A549 (cell line): ENCODE results near the gene ANKRD62. TPM values are rescaled to one million over a fixed set of nuclear protein-coding genes. Genes with fewer than 3 reads are reported as not detected.

Experiments
- ATAC-seq, 2 experiments: fragments of 200-7000 bp in 1 of 2; fragments of >200 bp in 1 of 2; cut with Nextera tagmentation in 1 of 2; cut with Tn5 transposase in 1 of 2; 3 replicates each; pipeline versions ENCODE4 v1.8.0 to v1.9.1; 2018 to 2020; ENCODE audit warnings: mild to moderate bottlenecking in 1 of 2, moderate library complexity in 1 of 2
- CTCF ChIA-PET: fragments of 300-600 bp; sonication (Branson Sonifier 250); formaldehyde crosslinking; extraction: SDS; loops from one replicate; lab custom pipeline; 2021; ENCODE audit warnings: antibody characterized with exemption, inconsistent platforms; lab: Yijun Ruan, JAX
- POLR2A ChIA-PET: fragments of 350-600 bp; formaldehyde crosslinking; extraction: SDS; loops from one replicate; lab custom pipeline; 2021; ENCODE audit warnings: antibody characterized with exemption, inconsistent platforms; lab: Yijun Ruan, JAX
- DNase-seq, 2 experiments: peaks; one replicate each; pipeline versions ENCODE4 v3.0.0 to v3.0.0-alpha.2; 2011 to 2016; ENCODE audit warnings: low read depth in 1 of 2, low spot score in 1 of 2
- FAIRE-seq: peaks from 2 replicates; lab custom pipeline; 2011; peaks lifted over from hg19 to GRCh38; lab: Jason Lieb, UNC
- H3K27ac ChIP-seq, 2 experiments: fragments of >200 bp; sonication (Bioruptor Twin); formaldehyde crosslinking; 3 replicates each; pipeline ENCODE4 v1.5.1; 2016 to 2017
- H3K4me1 ChIP-seq: fragments of >200 bp; sonication (Bioruptor Twin); formaldehyde crosslinking; 3 replicates; pipeline ENCODE4 v1.6.1; 2016
- H3K4me2 ChIP-seq: fragments of >200 bp; sonication (Bioruptor Twin); formaldehyde crosslinking; 3 replicates; pipeline ENCODE4 v1.6.1; 2016
- H3K4me3 ChIP-seq: fragments of >200 bp; sonication (Bioruptor Twin); formaldehyde crosslinking; 3 replicates; pipeline ENCODE4 v1.5.1; 2016
- H3K9me3 ChIP-seq: fragments of >200 bp; sonication (Bioruptor Twin); formaldehyde crosslinking; 3 replicates; pipeline ENCODE4 v1.6.1; 2016
- ATOH8 ChIP-seq: fragments of 250-450 bp; sonication (Bioruptor Pico); IDR thresholded peaks from 2 replicates; pipeline ENCODE4 v1.5.0; 2020; ENCODE audit warnings: low read depth, mild to moderate bottlenecking, moderate library complexity
- BHLHE40 ChIP-seq: IDR thresholded peaks from 2 replicates; pipeline ENCODE4 v1.6.1; 2012; ENCODE audit warnings: low read depth, low read length, inconsistent platforms
- EHF ChIP-seq: fragments of 250-450 bp; sonication (Bioruptor Pico); IDR thresholded peaks from 2 replicates; pipeline ENCODE4 v1.5.0; 2020; ENCODE audit warnings: mild to moderate bottlenecking
- ELK1 ChIP-seq: fragments of 150-350 bp; IDR thresholded peaks from 2 replicates; pipeline ENCODE4 v1.6.1; 2014; ENCODE audit warnings: low read depth, mild to moderate bottlenecking, low read length
- FOSB ChIP-seq: fragments of 250-450 bp; sonication (Bioruptor Pico); IDR thresholded peaks from 2 replicates; pipeline ENCODE4 v1.5.0; 2020; ENCODE audit warnings: mild to moderate bottlenecking, moderate library complexity
- FOSL2 ChIP-seq, 2 experiments: fragments of 450-650 bp in 1 of 2; fragments of >200 bp in 1 of 2; sonication (Bioruptor Twin) in 1 of 2; formaldehyde crosslinking; IDR thresholded peaks; 2 replicates each; pipeline versions ENCODE4 v1.5.0 to v1.6.1; 2016 to 2020; ENCODE audit warnings: mild to moderate bottlenecking in 1 of 2, moderate library complexity in 1 of 2
- FOXS1 ChIP-seq: fragments of 250-450 bp; sonication (Bioruptor Pico); IDR thresholded peaks from 2 replicates; pipeline ENCODE4 v1.5.0; 2020; ENCODE audit warnings: mild to moderate bottlenecking, moderate library complexity
- HDAC2 ChIP-seq: fragments of 200-600 bp; sonication (generic); IDR thresholded peaks from 2 replicates; pipeline ENCODE4 v1.6.1; 2016
- HES2 ChIP-seq: fragments of >200 bp; sonication (Bioruptor Twin); formaldehyde crosslinking; IDR thresholded peaks from 2 replicates; pipeline ENCODE4 v1.6.1; 2016
- HEYL ChIP-seq: fragments of 250-450 bp; sonication (Bioruptor Pico); IDR thresholded peaks from 2 replicates; pipeline ENCODE4 v1.8.0; 2021; ENCODE audit warnings: mild to moderate bottlenecking, moderate library complexity
- HOXA7 ChIP-seq: fragments of 250-450 bp; sonication (Bioruptor Pico); IDR thresholded peaks from 2 replicates; pipeline ENCODE4 v1.5.0; 2020; ENCODE audit warnings: mild to moderate bottlenecking, moderate library complexity
- HOXB5 ChIP-seq: fragments of 250-450 bp; sonication (Bioruptor Pico); IDR thresholded peaks from 2 replicates; pipeline ENCODE4 v1.5.0; 2020; ENCODE audit warnings: mild to moderate bottlenecking, moderate library complexity
- JUN ChIP-seq, 2 experiments: fragments of >200 bp; sonication (Bioruptor Twin); formaldehyde crosslinking; IDR thresholded peaks; 2 replicates in 1 of 2; 3 replicates in 1 of 2; pipeline ENCODE4 v1.6.1; 2016 to 2017
- MAX ChIP-seq: IDR thresholded peaks from 2 replicates; pipeline ENCODE4 v1.6.1; 2012
- NPAS2 ChIP-seq: fragments of 250-450 bp; sonication (Bioruptor Pico); IDR thresholded peaks from 2 replicates; pipeline ENCODE4 v1.8.0; 2022; ENCODE audit warnings: mild to moderate bottlenecking, moderate library complexity, borderline replicate concordance
- PBX3 ChIP-seq: IDR thresholded peaks from 2 replicates; pipeline ENCODE4 v1.6.1; 2012
- POLR2A ChIP-seq: IDR thresholded peaks from 2 replicates; pipeline ENCODE4 v1.6.1; 2012; ENCODE audit warnings: mild to moderate bottlenecking, low read length
- POLR2AphosphoS2 ChIP-seq: conservative IDR thresholded peaks from 2 replicates; pipeline ENCODE4 v1.6.1; 2012; ENCODE audit warnings: low read length, improper control_type of control experiment, inconsistent platforms
- RCOR1 ChIP-seq: fragments of 150-350 bp; IDR thresholded peaks from 2 replicates; pipeline ENCODE4 v1.6.1; 2014; ENCODE audit warnings: antibody characterized with exemption, low read length, low read depth
- REST ChIP-seq: fragments of 200-600 bp; sonication (generic); IDR thresholded peaks from 2 replicates; pipeline ENCODE4 v1.6.1; 2016; ENCODE audit warnings: antibody characterized with exemption, mild to moderate bottlenecking, moderate library complexity
- SREBF2 ChIP-seq: fragments of 450-650 bp; IDR thresholded peaks from 2 replicates; pipeline ENCODE4 v1.6.1; 2014; ENCODE audit warnings: mild to moderate bottlenecking, moderate library complexity
- TFCP2L1 ChIP-seq: fragments of 250-450 bp; sonication (Bioruptor Pico); IDR thresholded peaks from 2 replicates; pipeline ENCODE4 v1.5.0; 2021; ENCODE audit warnings: mild to moderate bottlenecking
- WGBS: methylation state at CpG from one replicate; pipeline ENCODE4 v1.1.6; 2017; ENCODE audit errors: missing lambda C conversion rate; 5-methylcytosine and 5-hydroxymethylcytosine counted together
- polyA plus RNA-seq, 4 experiments: library from polyadenylated mRNA; depleted of rRNA in 3 of 4; stranded (reverse); fragments of >200 nt; fragmentation: RNase III in 1 of 4; extraction: RNeasy Plus Mini Kit Qiagen cat#74134 plus additional on column Dnase treatment in 1 of 4; gene quantifications; 2 replicates in 3 of 4; 3 replicates in 1 of 4; pipeline ENCODE4 v1.2.3, GENCODE V29; 2011 to 2017

ANKRD62 gene
- polyA plus RNA-seq, 2 of the 4 experiments (the other 2 are of a cell fraction): not detected

- no peak for TF ChIP-seq FOSB (CRISPR knock-in tag)
- no peak for TF ChIP-seq JUN (IDR thresholded peaks at IDR 0.05)
- no peak for TF ChIP-seq ELK1
- TF ChIP-seq HEYL: no peak
- TF ChIP-seq HDAC2: no peak
- TF ChIP-seq FOXS1 (CRISPR knock-in tag): no peak
- TF ChIP-seq, all 56 proteins: peak for 0
These were observed 4.7 kb downstream of the ANKRD62 start (continued) for GRCh38 chr18:12098374-12098773.

- FAIRE-seq (no peak), DNase-seq (no peak), ATAC-seq (no peak)
- Histone ChIP-seq H3K4me2 (no peak overlapping the region), H3K4me3 (no peak overlapping the region), H3K9me3 (no peaks in the 10 kb centered on the region), H3K4me1 (no peaks in the 10 kb centered on the region), H3K27ac (no peak overlapping the region)
- TF ChIP-seq HOXA7 (CRISPR knock-in tag) (no peak), EHF (CRISPR knock-in tag) (no peak)
- ChIA-PET POLR2A (no interaction called here), CTCF (no interaction called here)
These were observed 5.5 kb downstream of the ANKRD62 start for GRCh38 chr18:12099160-12099559.

- Histone ChIP-seq H3K9me3 (no peaks in the 10 kb centered on the region), H3K4me3 (no peak overlapping the region), H3K4me2 (no peak overlapping the region), H3K27ac (no peak overlapping the region), H3K4me1 (no peaks in the 10 kb centered on the region)
- DNase-seq (no peak), FAIRE-seq (no peak), ATAC-seq (no peak)
- no peak for TF ChIP-seq MAX
- TF ChIP-seq NPAS2 (CRISPR knock-in tag): no peak
- no peak for TF ChIP-seq BHLHE40
- no peak for TF ChIP-seq POLR2A
- no peak for TF ChIP-seq FOSB (CRISPR knock-in tag)
- TF ChIP-seq REST: no peak
- TF ChIP-seq TFCP2L1 (CRISPR knock-in tag): no peak
- no peak for TF ChIP-seq POLR2AphosphoS2
- TF ChIP-seq HES2: no peak
- TF ChIP-seq RCOR1: no peak
- TF ChIP-seq SREBF2: no peak
- TF ChIP-seq FOSL2 (IDR thresholded peaks at IDR 0.05): no peak
- TF ChIP-seq FOSL2 (CRISPR knock-in tag; IDR thresholded peaks at IDR 0.05): no peak
- no peak for TF ChIP-seq PBX3
- no peak for TF ChIP-seq HOXB5
- no peak for TF ChIP-seq ATOH8 (CRISPR knock-in tag)
- TF ChIP-seq HDAC2: no peak
- ChIA-PET CTCF (interaction anchor here (0.6 to 1.7 kb wide), 2 partner anchors 8 to 135 kb away, joined by 3 to 7 read pairs; partner anchors contain the start of gene ANKRD62), POLR2A (no interaction called here)
- 79% methylated on average over 1 of the region's 1 CpG for WGBS
These were observed 7.6 kb downstream of the ANKRD62 start for GRCh38 chr18:12101266-12101665.
